ENCODE results near the gene PBOV1.

DNA sequence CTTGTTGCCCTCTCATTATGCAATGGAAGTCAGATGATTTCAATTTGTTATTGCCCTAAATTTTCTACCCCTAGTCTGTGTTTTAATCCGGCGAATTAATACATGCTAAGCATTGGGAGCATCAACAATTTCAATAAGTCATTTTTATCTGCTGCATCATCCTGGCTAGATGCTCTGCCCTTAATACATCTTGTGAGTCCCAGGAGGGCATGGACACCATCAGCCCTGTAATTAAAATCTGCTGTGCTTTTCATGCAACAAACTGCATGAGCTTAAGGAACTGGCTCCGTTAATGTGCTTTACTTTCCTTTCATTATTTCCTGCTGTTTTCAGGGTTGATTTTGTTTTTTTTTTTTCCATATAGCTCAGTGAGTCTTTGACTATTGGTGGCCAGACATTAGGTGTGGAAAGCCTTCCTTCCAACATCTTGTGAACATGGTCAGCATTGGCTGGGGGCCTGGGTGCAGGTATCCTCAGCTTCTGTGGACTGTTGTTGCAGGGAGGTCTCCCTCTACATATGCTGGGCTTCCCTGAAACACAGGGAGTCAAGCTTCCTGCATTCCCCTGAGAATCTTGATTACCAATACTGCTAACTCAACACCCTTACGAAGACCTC, 8.5 kb upstream of the PBOV1 start:
- TF ChIP-seq CTCF (IDR thresholded peaks at IDR 0.05; ENCODE audit: low read length) (no peak), EZH2 (optimal IDR thresholded peaks at IDR 0.05; ENCODE audit: low read depth, low read length) (no peak)
